ENCODE data around the gene FAM219A.

GRCh38 chr9:34392511-34392910 lies 65.9 kb downstream of the FAM219A start:
- TF ChIP-seq, protein P1, sequence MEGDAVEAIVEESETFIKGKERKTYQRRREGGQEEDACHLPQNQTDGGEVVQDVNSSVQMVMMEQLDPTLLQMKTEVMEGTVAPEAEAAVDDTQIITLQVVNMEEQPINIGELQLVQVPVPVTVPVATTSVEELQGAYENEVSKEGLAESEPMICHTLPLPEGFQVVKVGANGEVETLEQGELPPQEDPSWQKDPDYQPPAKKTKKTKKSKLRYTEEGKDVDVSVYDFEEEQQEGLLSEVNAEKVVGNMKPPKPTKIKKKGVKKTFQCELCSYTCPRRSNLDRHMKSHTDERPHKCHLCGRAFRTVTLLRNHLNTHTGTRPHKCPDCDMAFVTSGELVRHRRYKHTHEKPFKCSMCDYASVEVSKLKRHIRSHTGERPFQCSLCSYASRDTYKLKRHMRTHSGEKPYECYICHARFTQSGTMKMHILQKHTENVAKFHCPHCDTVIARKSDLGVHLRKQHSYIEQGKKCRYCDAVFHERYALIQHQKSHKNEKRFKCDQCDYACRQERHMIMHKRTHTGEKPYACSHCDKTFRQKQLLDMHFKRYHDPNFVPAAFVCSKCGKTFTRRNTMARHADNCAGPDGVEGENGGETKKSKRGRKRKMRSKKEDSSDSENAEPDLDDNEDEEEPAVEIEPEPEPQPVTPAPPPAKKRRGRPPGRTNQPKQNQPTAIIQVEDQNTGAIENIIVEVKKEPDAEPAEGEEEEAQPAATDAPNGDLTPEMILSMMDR (conservative IDR thresholded peaks at IDR 0.05), result no peak
- TF ChIP-seq ZFX (IDR thresholded peaks at IDR 0.05), result no peak

Data from C4-2B (cell line).